H9 (cell line): ENCODE measurements around the gene NOS3. TPM values are rescaled to one million over a fixed set of nuclear protein-coding genes. Genes with fewer than 3 reads are reported as not detected.

ENCODE experiments used
- DNase-seq: peaks from one replicate; pipeline ENCODE4 v3.0.0-alpha.2; 2017
- H2AFZ ChIP-seq: one replicate; pipeline ENCODE4 v1.6.1; 2013; ENCODE audit warnings: mild to moderate bottlenecking, low read length, control low read depth, moderate library complexity
- H2AK5ac ChIP-seq: 2 replicates; pipeline ENCODE4 v1.6.1; 2013; ENCODE audit warnings: low read length, control low read depth, mixed read lengths; ENCODE audit not compliant: insufficient read length
- H2BK120ac ChIP-seq: one replicate; pipeline ENCODE4 v1.6.1; 2013; ENCODE audit warnings: low read depth, mild to moderate bottlenecking, low read length, control low read depth, inconsistent platforms; ENCODE audit not compliant: poor library complexity, severe bottlenecking
- H2BK12ac ChIP-seq: 2 replicates; pipeline ENCODE4 v1.6.1; 2013; ENCODE audit warnings: low read length, control low read depth, mixed read lengths, low read depth; ENCODE audit not compliant: insufficient read length
- H2BK15ac ChIP-seq: 2 replicates; pipeline ENCODE4 v1.6.1; 2013; ENCODE audit warnings: low read depth, low read length, control low read depth
- H2BK20ac ChIP-seq: one replicate; pipeline ENCODE4 v1.6.1; 2013; ENCODE audit warnings: low read depth, mild to moderate bottlenecking, low read length, control low read depth, inconsistent platforms; ENCODE audit not compliant: poor library complexity, severe bottlenecking
- H2BK5ac ChIP-seq: 2 replicates; pipeline ENCODE4 v1.6.1; 2013; ENCODE audit warnings: low read length, control low read depth, mixed read lengths; ENCODE audit not compliant: insufficient read length
- H3K14ac ChIP-seq: 2 replicates; pipeline ENCODE4 v1.6.1; 2013; ENCODE audit warnings: low read length, control low read depth; ENCODE audit not compliant: insufficient read depth
- H3K18ac ChIP-seq: 2 replicates; pipeline ENCODE4 v1.6.1; 2013; ENCODE audit warnings: low read depth, mild to moderate bottlenecking, mixed read lengths, low read length, control low read depth; ENCODE audit not compliant: insufficient read length
- H3K23ac ChIP-seq: 2 replicates; pipeline ENCODE4 v1.6.1; 2013; ENCODE audit warnings: low read length, control low read depth, mixed read lengths, low read depth; ENCODE audit not compliant: insufficient read length
- H3K23me2 ChIP-seq: 2 replicates; pipeline ENCODE4 v1.6.1; 2013; ENCODE audit warnings: low read depth, mild to moderate bottlenecking, mixed read lengths, low read length, control low read depth; ENCODE audit not compliant: insufficient read length, poor library complexity, severe bottlenecking
- H3K27ac ChIP-seq: 2 replicates; pipeline ENCODE4 v1.5.1; 2013; ENCODE audit warnings: low read length, control low read depth, mixed read lengths, low read depth; ENCODE audit not compliant: insufficient read length
- H3K27me3 ChIP-seq: 2 replicates; pipeline ENCODE4 v1.6.1; 2013; ENCODE audit warnings: low read length, control low read depth, inconsistent platforms; ENCODE audit not compliant: insufficient read depth
- H3K4ac ChIP-seq: 2 replicates; pipeline ENCODE4 v1.6.1; 2013; ENCODE audit warnings: low read depth, mild to moderate bottlenecking, control low read depth, inconsistent platforms, low read length, moderate library complexity
- H3K4me1 ChIP-seq: 2 replicates; pipeline ENCODE4 v1.6.1; 2013; ENCODE audit warnings: low read length, control low read depth, inconsistent platforms; ENCODE audit not compliant: insufficient read depth
- H3K4me2 ChIP-seq: 2 replicates; pipeline ENCODE4 v1.6.1; 2013; ENCODE audit warnings: low read length, control low read depth, mixed read lengths; ENCODE audit not compliant: insufficient read length, insufficient read depth
- H3K56ac ChIP-seq: 2 replicates; pipeline ENCODE4 v1.6.1; 2013; ENCODE audit warnings: low read depth, mild to moderate bottlenecking, mixed read lengths, low read length, control low read depth; ENCODE audit not compliant: insufficient read length
- H3K79me1 ChIP-seq: 2 replicates; pipeline ENCODE4 v1.6.1; 2013; ENCODE audit warnings: low read depth, mild to moderate bottlenecking, moderate library complexity, low read length, control low read depth, inconsistent platforms; ENCODE audit not compliant: insufficient read depth, poor library complexity, severe bottlenecking
- H3K79me2 ChIP-seq: 2 replicates; pipeline ENCODE4 v1.6.1; 2013; ENCODE audit warnings: low read length, control low read depth, inconsistent platforms; ENCODE audit not compliant: insufficient read depth
- H3K9ac ChIP-seq: 2 replicates; pipeline ENCODE4 v1.6.1; 2013; ENCODE audit warnings: low read length, control low read depth, mixed read lengths; ENCODE audit not compliant: insufficient read length; ENCODE audit errors: extremely low read depth
- H3K9me3 ChIP-seq: one replicate; pipeline ENCODE4 v1.6.1; 2013; ENCODE audit warnings: low read depth, low read length, inconsistent platforms; ENCODE audit not compliant: control insufficient read depth
- H3T11ph ChIP-seq: one replicate; pipeline ENCODE4 v1.6.1; 2013; ENCODE audit warnings: mild to moderate bottlenecking, low read length, control low read depth, inconsistent platforms
- H4K20me1 ChIP-seq: one replicate; pipeline ENCODE4 v1.6.1; 2013; ENCODE audit not compliant: control insufficient read depth, insufficient read length, insufficient read depth
- H4K5ac ChIP-seq: 2 replicates; pipeline ENCODE4 v1.6.1; 2013; ENCODE audit warnings: low read depth, mild to moderate bottlenecking, mixed read lengths, low read length, control low read depth; ENCODE audit not compliant: insufficient read length
- H4K8ac ChIP-seq: replicated peaks from 2 replicates; pipeline ENCODE4 v1.6.1; 2013; ENCODE audit warnings: low read length, control low read depth, mixed read lengths, low read depth; ENCODE audit not compliant: insufficient read length
- H4K91ac ChIP-seq: 2 replicates; pipeline ENCODE4 v1.6.1; 2013; ENCODE audit warnings: low read depth, mild to moderate bottlenecking, moderate library complexity, mixed read lengths, low read length, control low read depth; ENCODE audit not compliant: insufficient read length
- H3K27ac Mint-ChIP-seq, 3 experiments: 2 replicates in 2 of 3; 3 replicates in 1 of 3; pipeline ENCODE4 v1.8.0; 2020 to 2021; ENCODE audit warnings: mixed read lengths in 3 of 3, mild to moderate bottlenecking in 1 of 3, moderate library complexity in 1 of 3
- H3K27me3 Mint-ChIP-seq: 2 replicates; pipeline ENCODE4 v1.8.0; 2021; ENCODE audit warnings: low read depth, mild to moderate bottlenecking, moderate library complexity, mixed read lengths
- H3K36me3 Mint-ChIP-seq, 3 experiments: 2 replicates in 2 of 3; 3 replicates in 1 of 3; pipeline ENCODE4 v1.8.0; 2020 to 2021; ENCODE audit warnings: low read depth in 3 of 3, mixed read lengths in 3 of 3; ENCODE audit not compliant: insufficient read depth in 1 of 3
- H3K4me1 Mint-ChIP-seq, 2 experiments: 2 replicates each; pipeline ENCODE4 v1.8.0; 2020; ENCODE audit warnings: mixed read lengths in 2 of 2
- H3K4me3 Mint-ChIP-seq, 2 experiments: 2 replicates in 1 of 2; 3 replicates in 1 of 2; pipeline ENCODE4 v1.8.0; 2020 to 2021; ENCODE audit warnings: mild to moderate bottlenecking in 2 of 2, mixed read lengths in 2 of 2, moderate library complexity in 1 of 2
- H3K9me3 Mint-ChIP-seq, 2 experiments: 2 replicates in 1 of 2; 3 replicates in 1 of 2; pipeline ENCODE4 v1.8.0; 2020; ENCODE audit warnings: mild to moderate bottlenecking in 2 of 2, mixed read lengths in 2 of 2, moderate library complexity in 1 of 2
- WGBS: extraction: QIAGEN DNeasy Blood & Tissue Kit; methylation state at CpG from one replicate; pipeline ENCODE4 v1.1.7; 2013; ENCODE audit warnings: missing lambda C conversion rate, low lambda C conversion rate, mixed read lengths; ENCODE audit not compliant: insufficient read length; ENCODE audit errors: extremely low coverage; 5-methylcytosine and 5-hydroxymethylcytosine counted together
- total RNA-seq: library from RNA; stranded (reverse); gene quantifications from 2 replicates; pipeline ENCODE4 v1.2.1, GENCODE V29; 2021
- TF ChIP-seq, protein P1 (sequence below): fragments of 200-600 bp; sonication (generic); conservative IDR thresholded peaks from 3 replicates; pipeline ENCODE4 v1.8.0; 2021; ENCODE audit warnings: antibody characterized with exemption, mild to moderate bottlenecking

Gene NOS3
- total RNA-seq, 1 experiment from 2014 or later, result 4.5 TPM

DNA sequence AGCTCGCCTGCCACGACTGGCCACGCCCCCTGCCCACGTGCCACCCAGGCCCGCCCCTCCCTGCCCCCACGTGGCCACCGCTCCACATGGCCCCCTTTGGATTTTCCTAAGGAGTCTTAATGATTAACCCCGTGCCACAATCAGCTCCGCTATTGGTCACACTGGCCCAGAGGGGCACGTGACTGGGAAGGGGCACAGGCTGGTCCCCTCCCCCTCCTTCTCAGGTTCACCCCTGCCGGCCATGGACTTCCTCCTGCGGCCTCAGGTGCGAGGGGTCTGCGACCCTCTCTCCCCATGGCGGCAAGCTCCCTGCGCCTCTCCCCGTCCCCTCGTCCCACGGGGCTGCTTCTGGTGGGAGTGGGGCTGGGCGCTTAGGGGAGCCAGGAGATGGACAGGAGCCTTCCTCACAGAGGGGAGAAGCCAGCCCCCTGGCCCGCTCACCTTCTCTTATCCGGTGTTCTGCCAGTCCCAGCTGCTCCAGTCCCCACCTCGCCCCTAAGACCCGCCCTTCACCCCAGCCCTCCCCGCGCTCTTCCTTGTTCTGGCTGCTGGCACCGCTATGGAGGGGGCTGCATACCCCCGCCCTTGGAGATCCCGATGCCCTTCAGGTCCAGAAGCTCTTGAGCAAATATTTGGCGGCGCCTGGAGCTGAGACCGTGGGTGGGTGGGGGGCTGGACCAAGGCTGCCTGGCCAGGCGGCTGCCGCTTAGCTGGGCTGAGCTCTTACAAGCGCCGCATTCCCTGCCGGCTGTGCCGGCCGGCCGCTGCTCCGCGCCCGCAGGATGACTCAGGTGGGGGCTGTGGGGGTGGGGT is 71.8 kb downstream of the NOS3 start:
- Histone ChIP-seq H3K9me3 (no peaks in the 10 kb centered on the region), H2AK5ac (no peak overlapping the region), H4K8ac (no peak overlapping the region), H4K91ac (no peak overlapping the region), H3K4me1 (peaks cover 8% of the 10 kb centered on the region), H3K14ac (peak overlapping the region; percentile 61; the same call in 1 of the 2 replicates), H3K18ac (peak overlapping the region; percentile 43), H2BK15ac (no peak overlapping the region), H3K27ac (no peak overlapping the region), H2BK5ac (no peak overlapping the region), H3K23ac (no peak overlapping the region), H4K20me1 (no peaks in the 10 kb centered on the region), H3T11ph (no peak overlapping the region), H2BK20ac (no peak overlapping the region), H2AFZ (no peak overlapping the region), H3K27me3 (no peaks in the 10 kb centered on the region; the same call in 1 of the 2 replicates), H2BK12ac (no peak overlapping the region), H4K5ac (no peak overlapping the region), H3K23me2 (peaks cover 32% of the 10 kb centered on the region), H3K79me1 (no peaks in the 10 kb centered on the region), H3K79me2 (no peaks in the 10 kb centered on the region), H3K4ac (no peak overlapping the region), H3K9ac (peak overlapping the region; percentile 30), H3K56ac (no peak overlapping the region), H2BK120ac (no peak overlapping the region), H3K4me2 (peak overlapping the region; percentile 58)
- H3K36me3 Mint-ChIP-seq, result peaks cover 17 to 30% (median 26%) of the 10 kb centered on the region in 3 experiments; a peak in 6 of 7 replicates
- peaks cover 31 to 39% of the 10 kb centered on the region in 2 experiments for H3K4me1 Mint-ChIP-seq
- peak; percentile 98 for DNase-seq
- TF ChIP-seq, protein P1, sequence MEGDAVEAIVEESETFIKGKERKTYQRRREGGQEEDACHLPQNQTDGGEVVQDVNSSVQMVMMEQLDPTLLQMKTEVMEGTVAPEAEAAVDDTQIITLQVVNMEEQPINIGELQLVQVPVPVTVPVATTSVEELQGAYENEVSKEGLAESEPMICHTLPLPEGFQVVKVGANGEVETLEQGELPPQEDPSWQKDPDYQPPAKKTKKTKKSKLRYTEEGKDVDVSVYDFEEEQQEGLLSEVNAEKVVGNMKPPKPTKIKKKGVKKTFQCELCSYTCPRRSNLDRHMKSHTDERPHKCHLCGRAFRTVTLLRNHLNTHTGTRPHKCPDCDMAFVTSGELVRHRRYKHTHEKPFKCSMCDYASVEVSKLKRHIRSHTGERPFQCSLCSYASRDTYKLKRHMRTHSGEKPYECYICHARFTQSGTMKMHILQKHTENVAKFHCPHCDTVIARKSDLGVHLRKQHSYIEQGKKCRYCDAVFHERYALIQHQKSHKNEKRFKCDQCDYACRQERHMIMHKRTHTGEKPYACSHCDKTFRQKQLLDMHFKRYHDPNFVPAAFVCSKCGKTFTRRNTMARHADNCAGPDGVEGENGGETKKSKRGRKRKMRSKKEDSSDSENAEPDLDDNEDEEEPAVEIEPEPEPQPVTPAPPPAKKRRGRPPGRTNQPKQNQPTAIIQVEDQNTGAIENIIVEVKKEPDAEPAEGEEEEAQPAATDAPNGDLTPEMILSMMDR, result peak; percentile 9; the same call in 1 of the 3 replicates
- peak overlapping the region; percentile 67 to 91 for H3K4me3 Mint-ChIP-seq
- no peaks in the 10 kb centered on the region for H3K27me3 Mint-ChIP-seq
- no CpG with 5 or more reads among the region's 43 CpGs for WGBS
- peak overlapping the region in 1 of 3 experiments; percentile 87; a peak in 3 of 7 replicates for H3K27ac Mint-ChIP-seq
- no peaks in the 10 kb centered on the region; a peak in 1 of 5 replicates for H3K9me3 Mint-ChIP-seq
